Kidney glomerular epithelial cell (primary cell): Measurements from ENCODE around the gene NBEAL2.
A peak's percentile ranks its signal among the peaks of the same experiment; 100 is the strongest.

Source experiments
- DNase-seq: peaks from one replicate; lab custom pipeline; 2025; lab: John Stamatoyannopoulos, UW

The NBEAL2 gene

DNA sequence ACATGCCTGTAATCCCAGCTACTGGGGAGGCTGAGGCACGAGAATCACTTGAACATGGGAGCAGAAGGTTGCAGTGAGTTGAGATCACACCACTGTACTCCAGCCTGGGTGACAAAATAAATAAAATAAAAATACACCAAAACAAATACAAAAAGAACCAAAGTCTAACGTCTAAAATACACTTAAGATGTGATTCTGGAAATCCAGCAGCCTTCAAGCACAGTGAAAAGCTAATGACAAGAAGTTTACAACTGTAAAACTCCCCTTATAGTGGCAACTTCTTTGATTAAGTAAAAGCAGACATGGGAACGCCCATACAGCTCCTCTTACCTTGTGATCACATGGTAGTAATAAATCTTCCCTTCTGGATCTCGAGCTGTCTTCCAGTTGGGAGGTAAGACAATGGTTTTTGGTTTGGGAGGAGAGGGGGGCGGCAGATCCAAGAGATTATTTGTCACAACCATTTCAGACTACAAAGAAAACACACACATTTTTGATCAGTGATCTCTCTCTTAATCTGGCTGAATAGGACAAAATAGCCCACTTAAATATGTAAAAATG lies 62.8 kb downstream of the NBEAL2 start:
- no peak for DNase-seq

GRCh38 chr3:47047069-47047468 lies 67.6 kb downstream of the NBEAL2 start:
- no peak for DNase-seq

- DNase-seq, result no peak
Measured at GRCh38 chr3:47047673-47048072, 68.2 kb downstream of the NBEAL2 start.

DNA sequence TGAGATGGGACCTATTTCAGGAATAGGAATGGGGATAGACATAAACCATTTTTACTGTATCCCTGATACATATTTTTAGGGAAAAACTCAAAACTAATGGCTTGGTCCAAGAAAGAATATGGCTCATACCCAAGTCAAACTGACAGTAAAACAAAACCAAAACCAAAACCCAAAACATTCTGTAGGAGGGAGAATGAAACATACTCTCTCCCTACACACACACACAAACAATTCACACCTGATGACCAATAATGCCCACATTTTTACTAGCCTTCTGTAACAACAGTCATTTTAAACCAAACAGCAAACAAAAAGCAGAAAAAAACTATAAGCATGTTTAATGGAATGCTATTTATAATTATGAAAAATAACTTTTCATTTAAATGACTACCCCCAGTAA lies 74.9 kb downstream of the NBEAL2 start:
- DNase-seq, result no peak

- DNase-seq, result no peak
Measured at GRCh38 chr3:47056705-47057104, 77.2 kb downstream of the NBEAL2 start.

DNA sequence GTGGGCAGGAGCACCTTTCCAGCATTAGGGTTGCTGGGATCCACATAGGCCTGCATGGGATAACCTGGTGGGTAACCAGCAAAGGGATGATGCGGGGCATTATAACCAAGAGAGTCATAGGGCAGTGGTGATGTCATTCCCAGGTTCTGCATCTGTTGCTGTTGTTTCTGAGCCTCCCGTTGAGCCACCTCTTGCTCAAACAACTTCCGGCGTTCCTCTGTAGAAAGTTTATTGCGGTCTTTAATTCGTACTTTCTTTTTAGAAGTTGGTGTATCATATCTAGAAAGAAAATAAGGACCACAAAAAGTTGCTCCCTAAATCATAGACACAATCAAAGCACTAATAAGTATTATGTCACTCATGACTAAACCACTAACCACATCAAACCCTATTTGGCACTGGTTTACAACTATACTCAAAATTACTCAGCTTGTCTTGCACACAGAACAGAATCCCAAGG lies 77.8 kb downstream of the NBEAL2 start:
- DNase-seq, result peak; percentile 8
